HEK293 (cell line): Measurements from ENCODE around the gene CUZD1.

ENCODE experiments used
- MYNN ChIP-seq: fragments of 450-650 bp; formaldehyde crosslinking; IDR thresholded peaks from 2 replicates; pipeline ENCODE4 v1.5.1; 2016; ENCODE audit warnings: missing biosample characterization, missing genetic modification characterization, borderline replicate concordance
- OVOL3 ChIP-seq: fragments of 450-650 bp; formaldehyde crosslinking; IDR thresholded peaks from 2 replicates; pipeline ENCODE4 v1.5.1; 2016; ENCODE audit warnings: missing biosample characterization, missing genetic modification characterization
- YY1 ChIP-seq: fragments of 450-650 bp; formaldehyde crosslinking; IDR thresholded peaks from 2 replicates; pipeline ENCODE4 v1.5.1; 2018; ENCODE audit warnings: missing biosample characterization, missing genetic modification characterization
- ZFP41 ChIP-seq: fragments of 450-650 bp; formaldehyde crosslinking; IDR thresholded peaks from 2 replicates; pipeline ENCODE4 v1.5.1; 2016; ENCODE audit warnings: missing biosample characterization, missing genetic modification characterization, borderline replicate concordance
- ZNF121 ChIP-seq: fragments of 450-650 bp; formaldehyde crosslinking; IDR thresholded peaks from 2 replicates; pipeline ENCODE4 v1.5.1; 2016; ENCODE audit warnings: missing biosample characterization, missing genetic modification characterization
- ZNF239 ChIP-seq: fragments of 450-650 bp; formaldehyde crosslinking; IDR thresholded peaks from 2 replicates; pipeline ENCODE4 v1.5.1; 2016; ENCODE audit warnings: missing biosample characterization, missing genetic modification characterization
- ZNF660 ChIP-seq: fragments of 450-650 bp; IDR thresholded peaks from 2 replicates; pipeline ENCODE4 v1.5.1; 2018; ENCODE audit warnings: missing biosample characterization, mild to moderate bottlenecking, missing genetic modification characterization
- ZNF830 ChIP-seq: fragments of 450-650 bp; IDR thresholded peaks from 2 replicates; pipeline ENCODE4 v1.5.0; 2018; ENCODE audit warnings: missing biosample characterization, missing genetic modification characterization, low read depth, mild to moderate bottlenecking, moderate library complexity
- TF ChIP-seq, protein P1 (sequence below): fragments of 450-650 bp; formaldehyde crosslinking; IDR thresholded peaks from 2 replicates; pipeline ENCODE4 v1.5.1; 2016; ENCODE audit warnings: missing biosample characterization, missing genetic modification characterization
- TF ChIP-seq, protein P2 (sequence below): fragments of 450-650 bp; formaldehyde crosslinking; IDR thresholded peaks from 2 replicates; pipeline ENCODE4 v1.5.1; 2017; ENCODE audit warnings: missing biosample characterization, missing genetic modification characterization

GRCh38 chr10:122847782-122848604 is 2.3 kb upstream of the CUZD1 start:
- TF ChIP-seq ZNF121 (tag by site-specific recombination) (no peak), ZNF830 (no peak), ZNF239 (tag by site-specific recombination) (no peak), ZNF660 (tag by site-specific recombination) (no peak), OVOL3 (tag by site-specific recombination) (no peak), ZFP41 (tag by site-specific recombination) (no peak), MYNN (no peak), YY1 (tag by site-specific recombination) (no peak)
- TF ChIP-seq, protein P1, sequence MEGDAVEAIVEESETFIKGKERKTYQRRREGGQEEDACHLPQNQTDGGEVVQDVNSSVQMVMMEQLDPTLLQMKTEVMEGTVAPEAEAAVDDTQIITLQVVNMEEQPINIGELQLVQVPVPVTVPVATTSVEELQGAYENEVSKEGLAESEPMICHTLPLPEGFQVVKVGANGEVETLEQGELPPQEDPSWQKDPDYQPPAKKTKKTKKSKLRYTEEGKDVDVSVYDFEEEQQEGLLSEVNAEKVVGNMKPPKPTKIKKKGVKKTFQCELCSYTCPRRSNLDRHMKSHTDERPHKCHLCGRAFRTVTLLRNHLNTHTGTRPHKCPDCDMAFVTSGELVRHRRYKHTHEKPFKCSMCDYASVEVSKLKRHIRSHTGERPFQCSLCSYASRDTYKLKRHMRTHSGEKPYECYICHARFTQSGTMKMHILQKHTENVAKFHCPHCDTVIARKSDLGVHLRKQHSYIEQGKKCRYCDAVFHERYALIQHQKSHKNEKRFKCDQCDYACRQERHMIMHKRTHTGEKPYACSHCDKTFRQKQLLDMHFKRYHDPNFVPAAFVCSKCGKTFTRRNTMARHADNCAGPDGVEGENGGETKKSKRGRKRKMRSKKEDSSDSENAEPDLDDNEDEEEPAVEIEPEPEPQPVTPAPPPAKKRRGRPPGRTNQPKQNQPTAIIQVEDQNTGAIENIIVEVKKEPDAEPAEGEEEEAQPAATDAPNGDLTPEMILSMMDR (tag by site-specific recombination), result no peak
- TF ChIP-seq, protein P2, sequence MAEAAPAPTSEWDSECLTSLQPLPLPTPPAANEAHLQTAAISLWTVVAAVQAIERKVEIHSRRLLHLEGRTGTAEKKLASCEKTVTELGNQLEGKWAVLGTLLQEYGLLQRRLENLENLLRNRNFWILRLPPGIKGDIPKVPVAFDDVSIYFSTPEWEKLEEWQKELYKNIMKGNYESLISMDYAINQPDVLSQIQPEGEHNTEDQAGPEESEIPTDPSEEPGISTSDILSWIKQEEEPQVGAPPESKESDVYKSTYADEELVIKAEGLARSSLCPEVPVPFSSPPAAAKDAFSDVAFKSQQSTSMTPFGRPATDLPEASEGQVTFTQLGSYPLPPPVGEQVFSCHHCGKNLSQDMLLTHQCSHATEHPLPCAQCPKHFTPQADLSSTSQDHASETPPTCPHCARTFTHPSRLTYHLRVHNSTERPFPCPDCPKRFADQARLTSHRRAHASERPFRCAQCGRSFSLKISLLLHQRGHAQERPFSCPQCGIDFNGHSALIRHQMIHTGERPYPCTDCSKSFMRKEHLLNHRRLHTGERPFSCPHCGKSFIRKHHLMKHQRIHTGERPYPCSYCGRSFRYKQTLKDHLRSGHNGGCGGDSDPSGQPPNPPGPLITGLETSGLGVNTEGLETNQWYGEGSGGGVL (tag by site-specific recombination), result no peak
